ENCODE data around the gene NBPF3. TPM values are rescaled to one million over a fixed set of nuclear protein-coding genes. Genes with fewer than 3 reads are reported as not detected.
"Not testable (repeated sequence)": the region's sequence is repeated elsewhere in the genome, so short reads cannot be mapped to it uniquely, and the experiment has no call there.

The NBPF3 gene
- total RNA-seq, 2 donors from 2014 or later, result 15.5 to 22.1 TPM

- H3K4me1 ChIP-seq (ENCODE audit: control insufficient read depth, insufficient read depth, low read length), result no peaks in the 10 kb centered on the region
- H3K9ac ChIP-seq (ENCODE audit: extremely low read depth, low read length, poor library complexity, severe bottlenecking), result no peak overlapping the region
- H3K4me1 Mint-ChIP-seq, result peaks cover 5% of the 10 kb centered on the region
- H3K27ac ChIP-seq (ENCODE audit: low read depth, low read length), result no peak overlapping the region
- H3K27me3 ChIP-seq (ENCODE audit: control insufficient read depth, insufficient read depth, low read length, poor library complexity, severe bottlenecking), result no peaks in the 10 kb centered on the region
- WGBS, 2 experiments (ENCODE audit: insufficient coverage in 1 of 2, insufficient read length in 1 of 2), result 87 to 88% methylated on average over 12 to 20 of the region's 20 CpGs
- no peaks in the 10 kb centered on the region for H3K36me3 Mint-ChIP-seq (ENCODE audit: low read depth)
- H3K27me3 Mint-ChIP-seq (ENCODE audit: insufficient read depth), result peaks cover 25% of the 10 kb centered on the region
- no peak overlapping the region for H3K4me3 ChIP-seq (ENCODE audit: low read length)
- peak overlapping the region; percentile 64 for H3K4me3 Mint-ChIP-seq
- H3K27ac Mint-ChIP-seq, result no peak overlapping the region
- H3K36me3 ChIP-seq (ENCODE audit: control insufficient read depth, insufficient read depth, low read length), result no peaks in the 10 kb centered on the region
- TF ChIP-seq CTCF (conservative IDR thresholded peaks at IDR 0.05), result no peak
- H3K9me3 ChIP-seq (ENCODE audit: control insufficient read depth, low read length), result no peaks in the 10 kb centered on the region
- DNase-seq, result no peak
- no peaks in the 10 kb centered on the region for H3K9me3 Mint-ChIP-seq
Observed at GRCh38 chr1:21435646-21436487, 4.1 kb upstream of the NBPF3 start.

GRCh38 chr1:21436488-21437340 is 3.2 kb upstream of the NBPF3 start:
- H3K27me3 ChIP-seq (ENCODE audit: control insufficient read depth, insufficient read depth, low read length, poor library complexity, severe bottlenecking), result no peaks in the 10 kb centered on the region
- Mint-ChIP-seq H3K9me3 (no peaks in the 10 kb centered on the region), H3K4me1 (peaks cover 8% of the 10 kb centered on the region), H3K4me3 (peak overlapping the region; percentile 64), H3K36me3 (ENCODE audit: low read depth) (no peaks in the 10 kb centered on the region), H3K27ac (peak overlapping the region; percentile 93), H3K27me3 (ENCODE audit: insufficient read depth) (peaks cover 25% of the 10 kb centered on the region)
- H3K4me3 ChIP-seq (ENCODE audit: low read length), result no peak overlapping the region
- no peaks in the 10 kb centered on the region for H3K36me3 ChIP-seq (ENCODE audit: control insufficient read depth, insufficient read depth, low read length)
- peak; percentile 88 for DNase-seq
- no peak overlapping the region for H3K9ac ChIP-seq (ENCODE audit: extremely low read depth, low read length, poor library complexity, severe bottlenecking)
- H3K9me3 ChIP-seq (ENCODE audit: control insufficient read depth, low read length), result no peaks in the 10 kb centered on the region
- no peak overlapping the region for H3K27ac ChIP-seq (ENCODE audit: low read depth, low read length)
- 29 to 33% methylated on average over 27 to 43 of the region's 43 CpGs for WGBS, 2 experiments (ENCODE audit: insufficient coverage in 1 of 2, insufficient read length in 1 of 2)
- no peaks in the 10 kb centered on the region for H3K4me1 ChIP-seq (ENCODE audit: control insufficient read depth, insufficient read depth, low read length)
- TF ChIP-seq CTCF (conservative IDR thresholded peaks at IDR 0.05), result no peak

GRCh38 chr1:21437341-21437640 is 2.6 kb upstream of the NBPF3 start:
- TF ChIP-seq CTCF (conservative IDR thresholded peaks at IDR 0.05), result no peak
- H3K4me1 Mint-ChIP-seq, result peaks cover 8% of the 10 kb centered on the region
- no peaks in the 10 kb centered on the region for H3K4me1 ChIP-seq (ENCODE audit: control insufficient read depth, insufficient read depth, low read length)
- no peak overlapping the region for H3K27ac ChIP-seq (ENCODE audit: low read depth, low read length)
- no peaks in the 10 kb centered on the region for H3K9me3 Mint-ChIP-seq
- WGBS, 2 experiments (ENCODE audit: insufficient coverage in 1 of 2, insufficient read length in 1 of 2), result 81 to 85% methylated on average over 15 of the region's 15 CpGs
- peak overlapping the region; percentile 64 for H3K4me3 Mint-ChIP-seq
- H3K27ac Mint-ChIP-seq, result peak overlapping the region; percentile 93
- H3K9ac ChIP-seq (ENCODE audit: extremely low read depth, low read length, poor library complexity, severe bottlenecking), result no peak overlapping the region
- H3K36me3 ChIP-seq (ENCODE audit: control insufficient read depth, insufficient read depth, low read length), result no peaks in the 10 kb centered on the region
- H3K4me3 ChIP-seq (ENCODE audit: low read length), result no peak overlapping the region
- no peaks in the 10 kb centered on the region for H3K27me3 ChIP-seq (ENCODE audit: control insufficient read depth, insufficient read depth, low read length, poor library complexity, severe bottlenecking)
- no peak for DNase-seq
- H3K36me3 Mint-ChIP-seq (ENCODE audit: low read depth), result no peaks in the 10 kb centered on the region
- H3K9me3 ChIP-seq (ENCODE audit: control insufficient read depth, low read length), result no peaks in the 10 kb centered on the region
- peaks cover 25% of the 10 kb centered on the region for H3K27me3 Mint-ChIP-seq (ENCODE audit: insufficient read depth)

- H3K4me1 Mint-ChIP-seq; H3K36me3 ChIP-seq (ENCODE audit: control insufficient read depth, insufficient read depth, low read length); H3K36me3 Mint-ChIP-seq (ENCODE audit: low read depth); H3K9ac ChIP-seq (ENCODE audit: extremely low read depth, low read length, poor library complexity, severe bottlenecking); H3K27me3 ChIP-seq (ENCODE audit: control insufficient read depth, insufficient read depth, low read length, poor library complexity, severe bottlenecking); H3K27ac Mint-ChIP-seq; H3K9me3 ChIP-seq (ENCODE audit: control insufficient read depth, low read length); DNase-seq; H3K9me3 Mint-ChIP-seq; H3K27ac ChIP-seq (ENCODE audit: low read depth, low read length); H3K4me1 ChIP-seq (ENCODE audit: control insufficient read depth, insufficient read depth, low read length); H3K4me3 ChIP-seq (ENCODE audit: low read length): not testable (repeated sequence)
- WGBS, 2 experiments (ENCODE audit: insufficient coverage in 1 of 2, insufficient read length in 1 of 2), result 91 to 94% methylated on average over 6 to 12 of the region's 12 CpGs
- H3K27me3 Mint-ChIP-seq (ENCODE audit: insufficient read depth), result peaks cover 20% of the 10 kb centered on the region
- H3K4me3 Mint-ChIP-seq, result peak overlapping the region; percentile 76
Observed at GRCh38 chr1:21438646-21439312, 1.2 kb upstream of the NBPF3 start.
